Measurements from ENCODE around the gene KATNBL1.
A peak's percentile ranks its signal among the peaks of the same experiment; 100 is the strongest.

Gene KATNBL1

DNA sequence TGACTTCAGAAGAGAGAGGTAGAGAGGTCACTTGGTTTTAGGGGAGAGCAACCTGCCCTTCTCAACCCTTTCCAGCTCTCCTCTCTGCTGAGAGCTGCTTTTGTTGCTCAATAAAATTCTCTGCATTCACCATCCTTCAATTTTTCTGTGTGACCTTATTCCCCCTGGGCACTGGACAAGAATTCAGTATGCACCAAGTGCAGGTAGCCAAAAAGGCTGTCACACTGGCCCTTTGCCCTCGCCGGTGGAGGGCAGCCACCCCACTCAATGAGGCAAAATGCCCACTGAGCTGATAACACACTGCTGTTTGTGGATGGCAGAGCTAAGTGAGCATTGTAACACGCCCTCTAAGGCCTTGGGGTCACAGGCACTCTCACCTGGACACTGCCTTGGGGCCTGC, 95.2 kb downstream of the KATNBL1 start:
- no peak for DNase-seq (ENCODE audit: low read depth)

DNA sequence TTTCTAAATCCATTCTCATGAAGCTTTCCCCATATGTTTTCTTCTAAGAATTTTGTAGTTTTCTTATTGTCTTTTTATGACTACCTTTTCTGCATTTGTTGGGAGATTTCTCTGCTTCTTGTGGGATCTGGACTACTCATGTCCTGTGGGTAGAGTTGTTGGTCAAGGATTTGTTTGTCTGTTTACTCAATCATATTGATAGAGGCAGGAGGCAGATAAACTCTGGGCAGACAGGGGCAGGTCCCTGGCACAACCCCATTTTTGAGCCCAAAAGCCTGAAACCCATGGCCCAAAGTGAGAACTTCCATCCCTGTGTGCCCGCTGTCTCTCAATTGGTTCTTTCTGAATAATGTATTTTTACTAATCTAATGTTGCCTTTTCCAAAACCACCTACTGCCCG, 95.7 kb downstream of the KATNBL1 start:
- DNase-seq (ENCODE audit: low read depth), result no peak

DNA sequence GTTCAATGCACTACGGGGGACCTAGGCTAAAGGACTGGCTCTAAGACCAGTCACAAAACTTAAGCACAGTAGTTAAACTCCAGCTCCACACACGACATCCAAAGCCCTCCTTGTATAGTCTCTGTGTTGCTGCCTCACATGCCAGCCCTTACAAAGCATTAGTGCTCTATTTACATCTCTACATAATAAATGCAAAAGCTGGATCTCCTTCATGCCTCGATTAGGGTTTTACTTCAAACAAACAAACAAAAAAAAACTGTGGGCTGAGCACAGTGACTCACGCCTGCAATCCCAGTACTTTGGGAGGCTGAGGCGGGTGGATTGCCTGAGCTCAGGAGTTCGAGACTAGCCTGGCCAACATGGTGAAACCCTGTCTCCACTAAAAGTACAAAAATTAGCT, 98.4 kb downstream of the KATNBL1 start:
- no peak for DNase-seq (ENCODE audit: low read depth)

DNA sequence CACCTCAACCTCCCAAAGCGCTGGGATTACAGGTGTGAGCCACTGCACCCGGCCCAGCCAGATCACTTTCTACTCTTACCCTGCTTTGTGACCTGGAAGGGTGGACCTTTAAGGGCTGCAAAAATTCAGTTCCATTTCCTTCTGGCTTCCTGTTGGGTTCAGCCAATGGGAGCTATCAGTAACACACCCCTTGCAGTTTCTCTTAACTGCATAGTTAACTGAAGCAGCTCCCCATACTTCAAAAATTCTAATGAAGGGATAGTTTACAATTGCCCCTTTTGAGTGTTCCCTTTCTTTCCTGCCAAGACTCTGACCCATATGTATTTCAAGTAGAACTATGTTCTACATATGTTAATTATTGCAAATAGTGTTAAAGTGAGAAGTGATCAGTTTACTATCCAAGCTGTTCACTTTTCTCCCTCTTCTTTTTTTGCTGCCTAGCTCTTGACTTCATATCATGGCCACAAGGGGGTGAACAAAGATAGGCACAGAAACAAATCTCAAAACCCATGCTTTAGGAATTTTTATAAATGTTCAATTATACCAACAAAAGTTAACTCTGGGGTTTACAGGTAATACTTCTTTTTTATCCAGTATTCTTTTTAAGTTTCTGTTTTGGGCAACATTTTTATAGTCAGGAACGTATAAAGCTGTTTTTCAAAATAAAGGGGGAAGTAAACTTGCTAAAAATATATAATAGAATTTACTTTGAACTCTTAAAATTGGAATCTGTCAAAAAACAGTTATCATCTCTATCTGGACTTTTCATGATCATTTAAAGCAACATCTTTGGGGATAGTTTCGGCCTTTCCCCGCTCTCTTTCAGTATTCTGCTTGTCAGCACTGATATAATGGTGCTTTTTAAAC, 99.9 kb downstream of the KATNBL1 start:
- DNase-seq (ENCODE audit: low read depth), result no peak

DNA sequence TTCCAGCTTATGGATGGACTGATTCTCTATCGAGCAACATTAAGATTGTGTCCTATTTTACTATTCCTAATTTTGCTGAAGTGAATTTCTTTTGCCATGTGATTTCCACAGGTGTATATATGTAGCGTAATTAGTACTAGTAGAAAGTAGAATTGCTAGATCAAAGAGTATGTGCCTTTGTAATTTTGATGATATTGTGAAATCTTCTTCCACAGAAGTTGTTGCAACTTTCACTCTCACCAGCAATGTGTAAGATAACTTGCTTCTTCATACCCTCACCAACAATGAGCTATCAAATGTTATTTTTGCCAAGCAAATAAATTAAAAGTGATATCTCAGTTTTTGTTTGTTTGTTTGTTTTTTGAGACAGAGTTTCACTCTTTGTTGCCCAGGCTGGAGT, 102.6 kb downstream of the KATNBL1 start:
- DNase-seq (ENCODE audit: low read depth), result no peak

DNA sequence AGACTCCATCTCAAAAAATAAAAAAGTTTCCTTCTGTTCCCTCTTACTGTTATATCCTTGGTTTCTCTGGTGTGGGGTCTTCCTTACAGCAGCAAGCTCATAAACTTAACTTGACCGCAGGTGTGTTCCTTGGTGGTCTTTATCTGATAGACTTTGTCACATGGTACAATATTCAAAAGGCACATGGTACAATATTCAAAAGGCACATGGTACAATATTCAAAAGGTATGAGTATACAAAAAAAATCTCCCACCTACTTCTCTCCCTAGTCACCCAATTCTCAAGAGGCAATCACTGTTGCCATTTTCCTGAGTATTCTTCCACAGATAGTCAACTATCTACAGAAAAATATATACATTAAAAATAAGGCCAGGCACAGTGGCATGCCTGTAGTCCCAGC, 103.5 kb downstream of the KATNBL1 start:
- DNase-seq (ENCODE audit: low read depth), result no peak

DNA sequence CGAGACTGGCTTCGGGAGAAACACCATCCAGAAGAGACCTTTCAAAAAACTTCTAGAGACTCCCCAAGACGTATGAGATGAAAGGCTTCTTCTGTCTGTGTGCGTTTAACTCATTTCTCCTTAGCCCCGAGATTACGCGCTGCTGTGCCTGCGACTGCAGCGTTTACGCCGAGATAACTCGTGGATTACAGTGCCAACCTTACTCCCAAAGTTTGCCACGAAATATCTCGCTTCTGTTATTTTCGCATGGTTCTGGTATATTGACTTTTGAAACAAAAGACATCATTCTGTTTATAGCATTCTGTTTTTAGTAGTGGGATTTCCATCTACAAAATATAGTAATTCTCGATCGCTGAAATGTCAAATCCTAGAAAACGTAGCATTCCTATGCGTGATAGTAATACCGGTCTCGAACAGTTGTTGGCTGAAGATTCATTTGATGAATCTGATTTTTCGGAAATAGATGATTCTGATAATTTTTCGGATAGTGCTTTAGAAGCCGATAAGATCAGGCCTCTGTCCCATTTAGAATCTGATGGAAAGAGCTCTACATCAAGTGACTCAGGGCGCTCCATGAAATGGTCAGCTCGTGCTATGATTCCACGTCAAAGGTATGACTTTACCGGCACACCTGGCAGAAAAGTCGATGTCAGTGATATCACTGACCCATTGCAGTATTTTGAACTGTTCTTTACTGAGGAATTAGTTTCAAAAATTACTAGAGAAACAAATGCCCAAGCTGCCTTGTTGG, 107.5 kb downstream of the KATNBL1 start:
- DNase-seq (ENCODE audit: low read depth), result no peak

DNA sequence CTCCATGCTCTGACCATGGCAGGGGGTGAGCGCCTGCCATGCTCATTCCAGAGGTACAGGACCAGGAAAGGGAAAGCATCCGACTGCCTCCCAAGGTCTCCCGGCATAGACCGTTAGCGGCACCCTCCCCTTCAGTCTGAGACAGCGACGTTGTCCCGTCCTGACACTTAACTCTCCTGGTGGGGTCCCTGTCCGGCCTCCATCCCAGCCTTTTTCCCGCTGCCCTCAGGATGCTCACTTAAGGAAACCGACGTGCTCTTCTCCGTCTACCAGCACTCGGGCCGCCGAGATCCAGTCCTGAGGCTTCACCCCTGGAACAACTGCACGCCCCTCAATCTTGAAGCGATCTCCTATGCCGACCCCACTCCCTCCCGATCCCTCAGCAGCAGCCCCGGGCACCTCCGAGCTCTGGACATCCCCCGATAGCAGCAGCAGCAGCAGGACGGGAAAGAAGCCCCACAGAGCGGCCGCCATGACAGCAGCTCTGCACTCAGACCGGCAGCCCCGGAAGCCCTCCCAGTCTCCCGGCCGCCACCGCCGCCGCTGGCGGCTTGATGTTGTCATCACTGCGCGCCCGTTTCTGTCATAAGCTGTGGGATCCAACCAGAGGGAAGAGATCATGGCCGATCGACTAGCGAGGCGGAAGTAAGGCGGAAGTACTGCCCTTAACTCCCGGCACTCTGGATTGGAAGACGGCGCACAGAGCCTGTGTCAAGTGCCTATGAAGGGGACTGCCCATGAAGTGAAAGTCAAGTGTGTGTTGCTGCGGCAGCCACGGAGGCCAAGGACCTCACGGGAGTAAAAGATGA, 108.3 kb downstream of the KATNBL1 start, which contains the start of the genes EMC7 and PGBD4:
EMC7 (minus strand) TSS at position 497 of the 809 bp plus-strand sequence; CDS start at position 474, 23 bp downstream.
PGBD4 (plus strand) TSS at position 718 of the 809 bp plus-strand sequence. CDS start 449 bp downstream, outside the sequence.
- peak; percentile 96 for DNase-seq (ENCODE audit: low read depth)

DNA sequence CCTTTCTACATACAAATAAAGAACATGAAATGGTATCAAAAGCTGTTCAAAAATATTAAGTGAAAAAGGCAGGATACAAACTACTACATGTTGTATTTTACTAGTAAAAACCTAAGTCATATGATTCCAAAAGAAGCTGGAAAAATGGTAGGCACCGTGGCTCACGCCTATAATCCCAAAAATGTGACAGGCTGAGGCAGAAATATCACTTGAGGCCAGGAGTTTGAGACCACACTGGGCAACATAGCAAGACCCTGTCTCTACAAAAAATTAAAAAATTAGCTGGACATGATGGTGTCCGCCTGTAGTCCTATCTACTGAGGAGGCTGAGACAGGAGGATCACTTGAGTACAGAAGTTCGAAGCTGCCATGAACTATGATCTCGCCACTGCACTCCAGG, 110.0 kb downstream of the KATNBL1 start:
- DNase-seq (ENCODE audit: low read depth), result no peak

Data from HS-27A (cell line).